Astrocyte (in vitro differentiated cells and primary cell): ENCODE results near the gene ATP8A1.

ENCODE experiments used
- EZH2 ChIP-seq: IDR thresholded peaks from 2 replicates; pipeline ENCODE4 v1.6.1; 2012; ENCODE audit warnings: mild to moderate bottlenecking, low read length, inconsistent platforms; ENCODE audit not compliant: insufficient read depth
- TF ChIP-seq, protein P1 (sequence below): IDR thresholded peaks from 2 replicates; pipeline ENCODE4 v1.5.1; 2011; ENCODE audit warnings: low read depth, mild to moderate bottlenecking, inconsistent platforms, low read length, moderate library complexity; ENCODE audit not compliant: insufficient read depth

GRCh38 chr4:42488114-42488513 is 168.8 kb downstream of the ATP8A1 start:
- TF ChIP-seq, protein P1, sequence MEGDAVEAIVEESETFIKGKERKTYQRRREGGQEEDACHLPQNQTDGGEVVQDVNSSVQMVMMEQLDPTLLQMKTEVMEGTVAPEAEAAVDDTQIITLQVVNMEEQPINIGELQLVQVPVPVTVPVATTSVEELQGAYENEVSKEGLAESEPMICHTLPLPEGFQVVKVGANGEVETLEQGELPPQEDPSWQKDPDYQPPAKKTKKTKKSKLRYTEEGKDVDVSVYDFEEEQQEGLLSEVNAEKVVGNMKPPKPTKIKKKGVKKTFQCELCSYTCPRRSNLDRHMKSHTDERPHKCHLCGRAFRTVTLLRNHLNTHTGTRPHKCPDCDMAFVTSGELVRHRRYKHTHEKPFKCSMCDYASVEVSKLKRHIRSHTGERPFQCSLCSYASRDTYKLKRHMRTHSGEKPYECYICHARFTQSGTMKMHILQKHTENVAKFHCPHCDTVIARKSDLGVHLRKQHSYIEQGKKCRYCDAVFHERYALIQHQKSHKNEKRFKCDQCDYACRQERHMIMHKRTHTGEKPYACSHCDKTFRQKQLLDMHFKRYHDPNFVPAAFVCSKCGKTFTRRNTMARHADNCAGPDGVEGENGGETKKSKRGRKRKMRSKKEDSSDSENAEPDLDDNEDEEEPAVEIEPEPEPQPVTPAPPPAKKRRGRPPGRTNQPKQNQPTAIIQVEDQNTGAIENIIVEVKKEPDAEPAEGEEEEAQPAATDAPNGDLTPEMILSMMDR: no peak
- no peak for TF ChIP-seq EZH2
